MCF 10A (cell line): Measurements from ENCODE around the gene P4HB. TPM values are rescaled to one million over a fixed set of nuclear protein-coding genes. Genes with fewer than 3 reads are reported as not detected.
A peak's percentile ranks its signal among the peaks of the same experiment; 100 is the strongest.

Experiments
- BruUV-seq: library from RNA; stranded (reverse); fragments of 400-500 nt; replicated peaks from 2 replicates; lab custom pipeline; 2021; lab: Mats Ljungman, UMichigan
- CTCF ChIA-PET: fragments of 300-600 bp; sonication (Branson Sonifier 250); formaldehyde crosslinking; extraction: SDS; loops from one replicate; lab custom pipeline; 2021; ENCODE audit warnings: antibody characterized with exemption, inconsistent platforms; lab: Yijun Ruan, JAX
- POLR2A ChIA-PET: fragments of 300-600, 350-650 bp; sonication (Branson Sonifier 250); formaldehyde crosslinking; extraction: SDS; loops from one replicate; lab custom pipeline; 2020; ENCODE audit warnings: antibody characterized with exemption, inconsistent platforms; lab: Yijun Ruan, JAX
- DNase-seq: peaks from one replicate; pipeline ENCODE4 v3.0.0-alpha.2; 2018; ENCODE audit not compliant: unreplicated experiment
- H3K27ac Mint-ChIP-seq: one replicate; pipeline ENCODE4 v1.8.0; 2022; ENCODE audit warnings: mild to moderate bottlenecking, low read depth, mixed read lengths; ENCODE audit not compliant: unreplicated experiment
- H3K27me3 Mint-ChIP-seq: one replicate; pipeline ENCODE4 v1.8.0; 2022; ENCODE audit warnings: mixed read lengths; ENCODE audit not compliant: insufficient read depth, unreplicated experiment
- H3K36me3 Mint-ChIP-seq: one replicate; pipeline ENCODE4 v1.8.0; 2022; ENCODE audit warnings: mild to moderate bottlenecking, moderate library complexity, mixed read lengths; ENCODE audit not compliant: insufficient read depth, unreplicated experiment
- H3K4me1 Mint-ChIP-seq: one replicate; pipeline ENCODE4 v1.8.0; 2022; ENCODE audit warnings: mixed read lengths; ENCODE audit not compliant: insufficient read depth, unreplicated experiment
- H3K4me3 Mint-ChIP-seq: one replicate; pipeline ENCODE4 v1.8.0; 2022; ENCODE audit warnings: mild to moderate bottlenecking, moderate library complexity, mixed read lengths; ENCODE audit not compliant: unreplicated experiment
- H3K9me3 Mint-ChIP-seq: one replicate; pipeline ENCODE4 v1.8.0; 2022; ENCODE audit warnings: mixed read lengths; ENCODE audit not compliant: unreplicated experiment
- CTCF ChIP-seq: fragments of 200-600 bp; IDR thresholded peaks from one replicate; pipeline ENCODE4 v1.8.0; 2022; ENCODE audit warnings: antibody characterized with exemption, mild to moderate bottlenecking; ENCODE audit not compliant: unreplicated experiment
- intact Hi-C: fragments of 100-400 bp; cut with micrococcal nuclease; formaldehyde crosslinking; loops from 2 replicates; pipeline ENCODE4 v1.14.1; 2022
- total RNA-seq: library from RNA; stranded (reverse); gene quantifications from 2 replicates; pipeline ENCODE4 v1.2.3, GENCODE V29; 2022

The P4HB gene
- total RNA-seq, 1 experiment from 2014 or later: 894 TPM

GRCh38 chr17:81870131-81870980 lies 10.0 kb upstream of the P4HB start:
- Mint-ChIP-seq H3K27me3 (no peaks in the 10 kb centered on the region), H3K4me3 (peak overlapping the region; percentile 72), H3K4me1 (peaks cover 18% of the 10 kb centered on the region), H3K9me3 (no peaks in the 10 kb centered on the region), H3K27ac (peak overlapping the region; percentile 69), H3K36me3 (peaks cover 64% of the 10 kb centered on the region)
- BruUV-seq: no TSS peak
- TF ChIP-seq CTCF: no peak
- DNase-seq: peak; percentile 53
- CTCF ChIA-PET: interaction anchor here (0.6 to 0.7 kb wide), 2 partner anchors 41 to 111 kb away, joined by 3 read pairs; no protein-coding TSS in a partner anchor
- POLR2A ChIA-PET: interaction anchor here (0.6 to 4.1 kb wide), 14 partner anchors 9 to 318 kb away, joined by 3 to 27 read pairs (median 8); partner anchors contain the start of genes ARL16, HGS, MCRIP1 and MRPL12
- intact Hi-C loops: no loop called here

- ChIA-PET CTCF (interaction anchor here (0.6 to 0.7 kb wide), 5 partner anchors 24 to 795 kb away, joined by 3 read pairs; no protein-coding TSS in a partner anchor), POLR2A (interaction anchor here (0.7 to 3.8 kb wide), 13 partner anchors 8 to 229 kb away, joined by 3 to 27 read pairs (median 7); partner anchors contain the start of genes ARL16, HGS, MCRIP1 and MRPL12)
- Mint-ChIP-seq H3K4me3 (peak overlapping the region; percentile 72), H3K27ac (peak overlapping the region; percentile 69), H3K36me3 (peaks cover 70% of the 10 kb centered on the region), H3K4me1 (peaks cover 18% of the 10 kb centered on the region), H3K9me3 (no peaks in the 10 kb centered on the region), H3K27me3 (no peaks in the 10 kb centered on the region)
- peak; percentile 40 for DNase-seq
- intact Hi-C loops: loop anchor here (10.0 kb wide), 1 partner anchor 45 kb away; the partner anchor contains the start of genes PCYT2 and SIRT7
- BruUV-seq: no TSS peak
- peak; percentile 84 for TF ChIP-seq CTCF
These were observed 9.1 kb upstream of the P4HB start for GRCh38 chr17:81869221-81870130.

GRCh38 chr17:81868674-81869220 lies 8.4 kb upstream of the P4HB start:
- no peaks in the 10 kb centered on the region for H3K9me3 Mint-ChIP-seq
- H3K27ac Mint-ChIP-seq: peak overlapping the region; percentile 69
- peak overlapping the region; percentile 72 for H3K4me3 Mint-ChIP-seq
- TF ChIP-seq CTCF: no peak
- ChIA-PET POLR2A (interaction anchor here (0.6 to 3.8 kb wide), 7 partner anchors 7 to 67 kb away, joined by 3 to 27 read pairs (median 17); partner anchors contain the start of gene P4HB), CTCF (interaction anchor here (0.6 to 0.7 kb wide), 3 partner anchors 24 to 796 kb away, joined by 3 read pairs; no protein-coding TSS in a partner anchor)
- H3K4me1 Mint-ChIP-seq: peaks cover 19% of the 10 kb centered on the region
- peak; percentile 77 for DNase-seq
- intact Hi-C loops: loop anchor here (10.0 kb wide), 1 partner anchor 46 kb away; the partner anchor contains the start of genes PCYT2 and SIRT7
- peaks cover 77% of the 10 kb centered on the region for H3K36me3 Mint-ChIP-seq
- BruUV-seq: TSS peak; percentile 56
- H3K27me3 Mint-ChIP-seq: no peaks in the 10 kb centered on the region
